Measurements from ENCODE around the gene KRT15.

The KRT15 gene

DNA sequence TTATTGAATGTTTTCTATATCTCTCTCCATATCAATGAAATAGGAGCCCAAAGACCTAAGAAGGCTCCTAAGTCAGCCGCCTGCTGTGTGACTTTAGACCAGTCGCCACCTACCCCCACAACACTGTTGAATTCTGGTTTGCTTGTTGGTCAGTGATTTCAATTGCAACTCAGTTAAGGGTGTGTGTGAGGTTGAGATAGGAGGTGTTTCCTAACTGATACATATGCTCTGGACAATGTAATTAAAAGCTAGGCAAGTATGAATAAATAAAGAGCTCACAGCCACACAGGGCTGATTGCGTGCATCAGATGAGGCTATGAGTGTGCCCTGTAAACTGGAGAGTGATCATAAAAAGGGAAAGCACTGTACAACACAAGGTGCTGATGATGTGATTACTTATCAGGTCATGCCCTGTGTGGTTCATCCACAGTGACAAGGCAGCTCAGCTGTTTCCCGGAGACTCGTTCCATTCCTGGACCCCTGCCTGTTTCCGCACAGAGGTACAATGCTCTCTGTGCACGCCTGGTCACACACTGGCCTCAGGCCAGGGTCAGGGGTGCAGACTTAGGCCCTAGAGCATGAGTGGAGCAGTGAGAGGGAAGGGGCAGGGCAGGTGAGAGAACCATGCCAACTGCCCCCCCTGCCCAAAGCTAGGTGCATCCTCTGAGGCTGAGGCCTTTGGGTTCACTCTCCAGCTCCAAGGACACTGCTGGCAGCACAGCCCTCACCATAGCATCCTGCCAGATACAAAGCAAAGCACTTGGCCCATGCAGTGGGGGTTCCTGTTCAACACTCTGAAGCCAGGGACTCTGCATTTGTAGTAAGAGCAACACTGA is 34.5 kb downstream of the KRT15 start:
- Histone ChIP-seq H3K4me1 (ENCODE audit: control insufficient read depth, insufficient read depth, low read length) (no peaks in the 10 kb centered on the region), H3K4me3 (ENCODE audit: low read length) (no peak overlapping the region), H3K27me3 (ENCODE audit: control insufficient read depth, insufficient read depth, low read length) (peaks cover 7% of the 10 kb centered on the region), H3K9ac (ENCODE audit: low read depth, low read length) (no peak overlapping the region), H3K4me2 (ENCODE audit: low read length) (no peak overlapping the region), H3K36me3 (ENCODE audit: insufficient read depth, low read length) (no peaks in the 10 kb centered on the region), H3K9me3 (replicated peaks; ENCODE audit: low read length) (no peaks in the 10 kb centered on the region)

DNA sequence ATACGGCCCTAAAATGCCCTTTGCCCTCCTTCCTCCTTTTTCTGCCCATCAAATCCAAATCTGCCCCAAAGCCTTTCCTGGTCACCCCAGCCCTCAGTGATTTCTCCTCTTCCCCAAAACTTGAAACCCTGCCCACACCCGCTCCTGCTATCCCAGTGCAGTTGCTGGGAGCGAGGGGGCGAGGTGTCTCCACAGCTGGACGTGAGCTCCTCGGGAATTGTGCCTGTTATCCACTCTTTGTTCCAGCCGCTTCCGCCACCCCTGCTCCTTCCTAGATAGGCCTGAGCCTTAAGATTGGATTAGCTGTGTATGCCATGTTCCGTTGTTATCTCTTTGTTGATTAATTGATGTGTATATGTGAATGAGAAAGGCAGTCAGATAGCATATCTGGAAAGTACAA is 35.2 kb downstream of the KRT15 start:
- no peak overlapping the region for H3K4me2 ChIP-seq (ENCODE audit: low read length)
- no peaks in the 10 kb centered on the region for H3K4me1 ChIP-seq (ENCODE audit: control insufficient read depth, insufficient read depth, low read length)

DNA sequence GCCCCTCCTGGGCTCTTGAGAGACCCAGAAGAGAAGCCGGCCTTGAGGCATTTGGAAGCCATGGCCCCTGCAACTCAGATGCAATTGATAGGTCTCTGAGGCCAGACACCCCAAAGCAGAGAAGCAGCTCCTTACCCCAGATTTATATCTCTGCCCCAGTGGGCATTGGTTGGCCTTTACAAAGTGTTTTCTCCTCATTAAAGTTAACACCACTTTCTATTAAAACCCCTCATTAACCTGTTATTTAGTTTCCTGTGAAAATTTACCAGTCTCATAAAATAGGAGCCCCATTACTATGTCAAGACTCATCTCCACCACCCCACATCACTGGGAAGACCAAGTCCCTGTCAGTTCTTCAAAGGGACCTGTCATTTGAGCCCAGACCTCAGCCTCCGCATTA is 37.7 kb downstream of the KRT15 start, which contains the start of gene KRT35:
TSS of gene KRT35 (minus strand) at position 116 of the 400 bp plus-strand sequence. CDS start at position 62, 54 bp downstream.
- H3K9ac ChIP-seq (ENCODE audit: low read depth, low read length): no peak within 1 kb of the TSS
- H3K4me1 ChIP-seq (ENCODE audit: control insufficient read depth, insufficient read depth, low read length): no peaks in the 10 kb centered on the region
- H3K36me3 ChIP-seq (ENCODE audit: insufficient read depth, low read length): no peaks in the 10 kb centered on the region
- no peaks in the 10 kb centered on the region for H3K9me3 ChIP-seq (replicated peaks; ENCODE audit: low read length)
- H3K4me2 ChIP-seq (ENCODE audit: low read length): no peak within 1 kb of the TSS
- H3K27me3 ChIP-seq (ENCODE audit: control insufficient read depth, insufficient read depth, low read length): peaks cover 14% of the 10 kb centered on the region
- no peak within 1 kb of the TSS for H3K4me3 ChIP-seq (ENCODE audit: low read length)

More for the DNA sequence above, 35.2 kb downstream of the KRT15 start:
- peaks cover 7% of the 10 kb centered on the region for H3K27me3 ChIP-seq (ENCODE audit: control insufficient read depth, insufficient read depth, low read length)
- no peak overlapping the region for H3K9ac ChIP-seq (ENCODE audit: low read depth, low read length)
- no peak overlapping the region for H3K4me3 ChIP-seq (ENCODE audit: low read length)
- no peaks in the 10 kb centered on the region for H3K9me3 ChIP-seq (replicated peaks; ENCODE audit: low read length)
- no peaks in the 10 kb centered on the region for H3K36me3 ChIP-seq (ENCODE audit: insufficient read depth, low read length)

DNA sequence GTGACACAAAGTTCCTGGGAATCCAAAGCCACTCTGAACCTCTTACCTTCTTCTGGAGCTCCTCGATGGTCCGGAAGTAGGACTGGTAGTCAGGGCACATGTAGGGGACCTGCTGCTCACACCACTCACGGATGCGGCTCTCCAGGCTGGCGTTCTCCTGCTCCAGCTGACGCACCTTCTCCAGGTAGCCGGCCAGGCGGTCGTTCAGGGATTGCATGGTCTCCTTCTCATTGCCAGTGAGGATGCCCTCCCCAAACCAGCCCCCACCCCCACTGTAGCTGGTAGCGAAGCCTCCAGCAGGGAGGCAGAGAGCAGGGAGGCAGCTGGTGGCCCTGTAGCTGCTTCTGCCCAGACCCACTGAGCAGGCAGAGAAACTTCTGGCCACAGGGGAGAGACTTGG is 38.1 kb downstream of the KRT15 start:
- H3K4me2 ChIP-seq (ENCODE audit: low read length): no peak overlapping the region
- H3K27me3 ChIP-seq (ENCODE audit: control insufficient read depth, insufficient read depth, low read length): peaks cover 19% of the 10 kb centered on the region
- H3K36me3 ChIP-seq (ENCODE audit: insufficient read depth, low read length): no peaks in the 10 kb centered on the region
- no peaks in the 10 kb centered on the region for H3K4me1 ChIP-seq (ENCODE audit: control insufficient read depth, insufficient read depth, low read length)
- H3K4me3 ChIP-seq (ENCODE audit: low read length): no peak overlapping the region
- no peak overlapping the region for H3K9ac ChIP-seq (ENCODE audit: low read depth, low read length)
- no peaks in the 10 kb centered on the region for H3K9me3 ChIP-seq (replicated peaks; ENCODE audit: low read length)

DNA sequence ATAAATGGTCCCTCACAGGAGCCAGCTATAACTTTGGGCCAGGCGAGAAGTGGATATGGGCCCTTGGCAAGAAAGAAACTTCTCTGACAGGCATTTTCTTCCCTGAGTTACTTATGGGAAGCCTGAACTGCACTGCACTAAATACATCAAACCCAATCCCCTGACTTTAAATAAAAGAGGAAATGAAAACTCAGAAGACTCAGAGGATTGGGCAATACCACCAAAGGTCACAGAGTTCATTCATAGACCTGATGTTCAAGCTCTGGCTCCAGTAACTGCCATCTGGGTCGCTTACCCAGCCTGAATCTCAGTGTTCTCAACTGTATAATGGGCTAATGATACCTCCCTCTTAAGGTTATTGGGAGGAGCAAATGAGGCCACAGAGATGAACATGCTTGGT is 38.6 kb downstream of the KRT15 start:
- H3K9ac ChIP-seq (ENCODE audit: low read depth, low read length): no peak overlapping the region
- H3K4me2 ChIP-seq (ENCODE audit: low read length): no peak overlapping the region
- peaks cover 23% of the 10 kb centered on the region for H3K27me3 ChIP-seq (ENCODE audit: control insufficient read depth, insufficient read depth, low read length)
- H3K4me3 ChIP-seq (ENCODE audit: low read length): no peak overlapping the region
- H3K9me3 ChIP-seq (replicated peaks; ENCODE audit: low read length): no peaks in the 10 kb centered on the region
- no peaks in the 10 kb centered on the region for H3K36me3 ChIP-seq (ENCODE audit: insufficient read depth, low read length)
- no peaks in the 10 kb centered on the region for H3K4me1 ChIP-seq (ENCODE audit: control insufficient read depth, insufficient read depth, low read length)

DNA sequence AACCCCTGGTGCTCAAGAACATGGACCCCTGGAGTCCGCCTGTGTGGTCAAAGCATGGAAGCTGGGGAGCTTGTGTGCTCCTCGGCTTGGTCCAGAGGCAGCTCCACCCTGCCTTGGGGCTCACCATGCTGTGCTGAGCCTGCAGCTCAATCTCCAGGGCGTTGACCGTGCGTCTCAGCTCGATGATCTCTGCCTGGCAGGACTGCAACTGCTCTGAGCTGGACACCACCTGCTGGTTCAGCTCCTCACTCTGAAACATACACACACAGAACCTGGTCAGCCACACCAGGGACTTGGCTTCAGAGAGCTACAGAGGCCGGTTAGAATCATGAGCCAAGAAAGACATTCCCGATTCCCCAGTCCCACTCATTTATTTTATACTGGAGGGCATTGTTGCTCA is 40.5 kb downstream of the KRT15 start:
- Histone ChIP-seq H3K9ac (ENCODE audit: low read depth, low read length) (no peak overlapping the region), H3K4me1 (ENCODE audit: control insufficient read depth, insufficient read depth, low read length) (no peaks in the 10 kb centered on the region), H3K36me3 (ENCODE audit: insufficient read depth, low read length) (no peaks in the 10 kb centered on the region), H3K9me3 (replicated peaks; ENCODE audit: low read length) (no peaks in the 10 kb centered on the region), H3K4me2 (ENCODE audit: low read length) (no peak overlapping the region), H3K4me3 (ENCODE audit: low read length) (no peak overlapping the region), H3K27me3 (ENCODE audit: control insufficient read depth, insufficient read depth, low read length) (peaks cover 27% of the 10 kb centered on the region)

DNA sequence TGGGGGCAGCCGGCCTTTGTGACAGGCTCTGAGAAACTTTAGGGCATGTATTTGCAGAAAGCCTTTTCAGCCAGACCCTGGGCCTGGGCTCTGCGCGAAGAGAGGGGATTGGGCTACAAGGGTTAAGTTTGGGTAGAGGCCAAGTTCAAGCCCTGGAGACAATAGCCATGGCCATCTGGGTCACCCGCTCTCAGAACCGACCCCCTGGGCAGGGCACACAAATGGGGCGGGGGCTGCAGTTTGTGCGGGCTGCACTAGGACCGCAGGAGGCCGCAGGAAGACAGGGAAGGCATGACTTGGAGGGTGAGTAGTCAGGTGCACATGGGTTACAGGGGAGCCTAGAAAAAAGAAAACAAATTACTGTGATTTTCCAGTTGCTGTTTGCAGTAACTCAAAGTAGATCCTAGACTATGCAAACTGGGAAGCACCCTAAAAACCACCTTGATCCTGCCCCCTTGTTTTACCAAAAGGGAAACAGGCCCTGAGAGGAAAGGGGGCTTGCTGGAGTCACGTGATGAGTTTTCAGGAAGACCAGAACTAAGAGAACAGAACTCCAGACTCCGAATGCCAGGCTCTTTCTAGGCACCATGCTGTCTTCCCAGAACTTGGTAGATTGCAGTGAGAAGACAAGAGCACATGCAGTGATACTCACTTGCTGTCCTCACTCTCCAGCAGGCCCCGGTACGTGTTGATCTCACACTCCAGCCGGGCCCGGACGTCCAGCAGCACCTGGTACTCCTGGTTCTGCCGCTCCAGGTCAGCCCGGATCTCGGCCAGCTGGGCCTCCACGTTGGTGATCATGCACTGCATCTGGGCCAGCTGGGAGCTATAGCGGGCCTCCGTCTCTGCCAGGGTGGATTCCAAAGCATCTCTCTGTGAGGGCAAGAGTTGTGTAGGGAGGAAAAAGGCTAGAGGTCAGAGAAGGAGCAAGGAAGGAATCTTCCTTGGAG is 41.5 kb downstream of the KRT15 start:
- H3K4me1 ChIP-seq (ENCODE audit: control insufficient read depth, insufficient read depth, low read length): no peaks in the 10 kb centered on the region
- H3K4me2 ChIP-seq (ENCODE audit: low read length): no peak overlapping the region
- H3K9me3 ChIP-seq (replicated peaks; ENCODE audit: low read length): no peaks in the 10 kb centered on the region
- H3K36me3 ChIP-seq (ENCODE audit: insufficient read depth, low read length): no peaks in the 10 kb centered on the region
- H3K4me3 ChIP-seq (ENCODE audit: low read length): no peak overlapping the region
- H3K9ac ChIP-seq (ENCODE audit: low read depth, low read length): no peak overlapping the region
- peaks cover 30% of the 10 kb centered on the region for H3K27me3 ChIP-seq (ENCODE audit: control insufficient read depth, insufficient read depth, low read length)

DNA sequence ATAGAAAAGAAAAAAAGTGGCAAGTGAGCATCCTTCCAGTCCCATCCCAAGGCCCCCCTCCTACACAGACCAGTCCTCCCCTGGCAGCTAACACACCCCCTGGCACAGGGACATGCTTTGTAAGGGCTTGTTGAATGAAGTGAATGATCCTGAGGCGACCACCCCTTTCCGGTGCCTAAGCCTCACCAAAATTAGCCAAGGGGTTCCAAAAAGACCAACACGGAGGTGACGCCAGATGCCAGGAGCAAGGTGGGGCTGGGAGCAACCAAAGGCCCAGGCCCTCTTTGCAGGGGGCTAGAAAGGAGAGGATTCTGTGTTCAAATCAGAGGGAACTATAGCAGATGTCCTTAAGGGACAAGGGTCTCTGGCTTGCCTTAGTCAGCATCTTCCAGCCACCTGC is 43.3 kb downstream of the KRT15 start:
- no peak overlapping the region for H3K9ac ChIP-seq (ENCODE audit: low read depth, low read length)
- H3K4me1 ChIP-seq (ENCODE audit: control insufficient read depth, insufficient read depth, low read length): no peaks in the 10 kb centered on the region
- no peaks in the 10 kb centered on the region for H3K9me3 ChIP-seq (replicated peaks; ENCODE audit: low read length)
- peaks cover 41% of the 10 kb centered on the region for H3K27me3 ChIP-seq (ENCODE audit: control insufficient read depth, insufficient read depth, low read length)
- H3K36me3 ChIP-seq (ENCODE audit: insufficient read depth, low read length): no peaks in the 10 kb centered on the region
- H3K4me2 ChIP-seq (ENCODE audit: low read length): no peak overlapping the region
- H3K4me3 ChIP-seq (ENCODE audit: low read length): no peak overlapping the region

DNA sequence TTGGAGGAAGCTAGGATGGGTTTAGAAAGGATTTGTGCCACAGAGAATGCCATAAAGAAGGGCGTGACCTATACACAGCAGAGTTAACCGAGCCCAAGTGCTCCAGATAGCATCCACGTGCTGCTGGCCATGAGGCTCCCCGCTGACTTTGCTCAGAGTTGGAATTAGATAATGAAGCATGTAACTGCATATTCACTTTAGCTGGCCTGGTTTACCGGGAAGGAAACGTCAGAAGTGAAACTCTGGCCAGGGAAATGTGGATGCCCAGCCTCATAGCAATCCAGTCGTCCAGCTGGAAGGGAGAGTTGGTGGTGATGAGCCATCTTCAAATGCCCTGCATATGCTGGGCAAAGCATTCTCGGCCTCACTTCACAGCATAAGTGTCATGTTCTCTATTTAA is 43.8 kb downstream of the KRT15 start:
- Histone ChIP-seq H3K27me3 (ENCODE audit: control insufficient read depth, insufficient read depth, low read length) (peaks cover 41% of the 10 kb centered on the region), H3K36me3 (ENCODE audit: insufficient read depth, low read length) (no peaks in the 10 kb centered on the region), H3K9ac (ENCODE audit: low read depth, low read length) (no peak overlapping the region), H3K4me2 (ENCODE audit: low read length) (no peak overlapping the region), H3K9me3 (replicated peaks; ENCODE audit: low read length) (no peaks in the 10 kb centered on the region), H3K4me3 (ENCODE audit: low read length) (no peak overlapping the region), H3K4me1 (ENCODE audit: control insufficient read depth, insufficient read depth, low read length) (no peaks in the 10 kb centered on the region)

DNA sequence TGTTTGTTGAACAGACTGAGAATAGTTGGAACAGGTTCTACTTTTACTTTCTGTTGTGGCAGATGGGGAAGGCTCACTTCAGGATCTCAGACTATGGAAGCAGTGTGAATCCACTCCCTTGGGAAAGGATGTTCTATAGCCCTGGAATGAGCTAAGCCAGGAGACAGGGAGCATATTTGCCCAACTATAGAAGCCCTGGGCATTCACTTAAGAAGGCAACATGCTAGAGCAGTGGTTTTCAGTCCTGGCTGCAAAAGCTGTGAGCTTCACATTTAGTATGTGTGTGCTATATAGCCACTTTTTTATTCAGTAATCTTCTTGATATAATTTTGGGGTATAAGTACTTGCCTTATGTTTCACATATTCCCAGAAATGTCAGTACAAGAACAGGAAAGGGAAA is 50.3 kb downstream of the KRT15 start:
- peaks cover 19% of the 10 kb centered on the region for H3K4me1 ChIP-seq (ENCODE audit: control insufficient read depth, insufficient read depth, low read length)
- H3K9me3 ChIP-seq (replicated peaks; ENCODE audit: low read length): no peaks in the 10 kb centered on the region
- no peak overlapping the region for H3K9ac ChIP-seq (ENCODE audit: low read depth, low read length)
- no peaks in the 10 kb centered on the region for H3K36me3 ChIP-seq (ENCODE audit: insufficient read depth, low read length)
- H3K4me2 ChIP-seq (ENCODE audit: low read length): no peak overlapping the region
- H3K4me3 ChIP-seq (ENCODE audit: low read length): no peak overlapping the region
- peaks cover 29% of the 10 kb centered on the region for H3K27me3 ChIP-seq (ENCODE audit: control insufficient read depth, insufficient read depth, low read length)

DNA sequence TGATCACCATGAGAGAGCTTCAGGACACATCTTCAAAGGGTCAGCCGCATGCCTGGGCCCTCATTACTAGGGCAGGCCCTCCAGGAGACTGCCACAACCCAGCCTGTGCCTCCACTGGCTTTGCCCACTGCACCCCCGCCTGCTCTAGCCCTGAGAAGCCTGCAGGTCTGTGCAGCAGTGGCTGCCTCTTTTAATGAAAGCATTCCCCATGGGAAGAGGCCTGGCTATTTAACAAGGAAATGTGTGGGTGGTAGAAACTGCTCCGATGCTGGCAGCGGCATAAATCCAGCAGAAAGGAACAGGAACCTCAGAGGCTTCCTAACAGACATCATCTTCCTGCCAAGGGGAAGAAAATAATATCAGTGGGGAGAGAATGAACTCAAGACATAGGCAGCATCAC is 51.1 kb downstream of the KRT15 start:
- Histone ChIP-seq H3K27me3 (ENCODE audit: control insufficient read depth, insufficient read depth, low read length) (peaks cover 25% of the 10 kb centered on the region), H3K9me3 (replicated peaks; ENCODE audit: low read length) (no peaks in the 10 kb centered on the region), H3K4me3 (ENCODE audit: low read length) (no peak overlapping the region), H3K4me2 (ENCODE audit: low read length) (no peak overlapping the region), H3K9ac (ENCODE audit: low read depth, low read length) (no peak overlapping the region), H3K36me3 (ENCODE audit: insufficient read depth, low read length) (no peaks in the 10 kb centered on the region), H3K4me1 (ENCODE audit: control insufficient read depth, insufficient read depth, low read length) (peaks cover 19% of the 10 kb centered on the region)
